RPMI8226 (cell line): ENCODE results near the gene MAP1LC3B2.

Experiments used
- DNase-seq: peaks from one replicate; pipeline ENCODE4 v3.0.0-alpha.2; 2015

MAP1LC3B2 gene

GRCh38 chr12:116559162-116559935 is at the start of gene MAP1LC3B2:
TSS of gene MAP1LC3B2 (plus strand) at chr12:116559381. CDS start at chr12:116575943, 16,562 bp downstream.
- peak; percentile 95 for DNase-seq

GRCh38 chr12:116513944-116514343 is 45.2 kb upstream of the MAP1LC3B2 start:
- DNase-seq, result no peak

DNA sequence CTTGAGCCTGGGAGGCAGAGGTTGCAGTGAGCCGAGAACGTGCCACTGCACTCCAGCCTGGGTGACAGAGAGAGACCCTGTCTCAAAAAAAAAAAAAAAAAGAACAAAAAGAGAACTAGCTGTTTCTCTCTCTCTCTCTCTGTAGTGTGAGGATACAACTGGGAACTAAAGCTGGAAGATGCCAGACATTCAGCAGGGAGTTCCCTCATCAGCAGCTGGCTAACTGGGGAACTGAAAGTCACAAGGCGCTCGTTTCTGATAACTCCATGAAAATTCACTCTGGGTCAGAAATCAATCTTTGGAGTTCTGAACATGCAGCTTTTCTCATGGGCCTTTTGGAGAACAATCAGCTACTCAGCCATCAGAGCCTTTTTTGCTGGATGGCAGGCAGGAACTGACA is 43.5 kb upstream of the MAP1LC3B2 start:
- DNase-seq, result no peak

GRCh38 chr12:116516657-116517056 is 42.5 kb upstream of the MAP1LC3B2 start:
- DNase-seq, result no peak

DNA sequence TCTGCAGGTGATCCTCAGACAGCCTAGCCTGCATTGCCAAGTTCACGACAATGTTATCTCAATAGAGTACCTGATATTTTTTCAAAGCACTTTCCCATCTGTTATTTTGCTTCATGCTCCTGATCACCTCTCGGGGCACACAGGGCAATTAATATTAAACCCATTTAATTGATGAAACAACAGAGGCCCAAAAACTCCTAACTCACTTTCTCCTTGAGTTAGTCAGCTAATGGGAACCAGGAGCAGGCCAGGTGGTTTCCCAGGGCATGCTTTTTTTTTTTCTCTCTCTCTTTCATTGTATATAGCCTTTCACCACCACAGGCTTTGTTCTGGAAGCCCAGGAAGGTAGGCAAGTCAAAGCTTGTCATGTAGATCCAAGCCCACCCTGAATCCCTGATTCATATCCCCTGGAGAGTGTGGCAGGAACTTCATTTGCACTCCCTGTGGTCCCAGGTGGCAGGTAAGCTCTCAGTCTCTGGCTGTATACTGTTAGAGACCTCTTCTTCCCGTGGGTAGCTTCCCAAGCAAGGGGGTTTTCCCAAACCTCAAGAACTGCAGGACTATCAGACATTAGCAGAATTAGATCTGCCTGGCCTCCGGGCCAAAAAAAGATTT is 41.6 kb upstream of the MAP1LC3B2 start:
- no peak for DNase-seq

GRCh38 chr12:116520225-116520760 is 38.9 kb upstream of the MAP1LC3B2 start:
- DNase-seq, result no peak

GRCh38 chr12:116520801-116521471 is 38.2 kb upstream of the MAP1LC3B2 start:
- no peak for DNase-seq

GRCh38 chr12:116524311-116524710 is 34.9 kb upstream of the MAP1LC3B2 start:
- no peak for DNase-seq

DNA sequence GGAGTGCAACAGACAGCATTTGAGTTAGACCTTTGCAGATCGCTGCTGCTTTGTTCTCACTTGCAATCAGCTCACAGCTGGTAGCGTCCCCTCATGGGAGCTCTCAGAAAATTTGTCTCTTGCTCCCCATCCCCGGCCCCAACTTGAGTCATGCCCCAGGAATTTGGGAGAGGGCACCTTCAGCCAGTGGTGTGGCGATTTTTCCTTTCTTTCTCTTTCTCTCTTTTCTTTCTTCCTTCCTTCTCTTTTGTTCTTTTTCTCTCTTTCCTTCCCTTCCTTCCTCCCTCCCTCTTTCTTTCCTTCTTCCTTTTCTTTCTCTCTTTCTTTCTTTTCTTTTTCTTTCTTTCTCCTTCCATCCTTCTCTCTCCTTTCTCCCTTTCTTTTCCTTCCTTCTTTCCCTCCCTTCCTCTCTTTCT is 34.2 kb upstream of the MAP1LC3B2 start:
- DNase-seq, result no peak

- DNase-seq, result no peak
Measured at GRCh38 chr12:116525418-116526001, 33.7 kb upstream of the MAP1LC3B2 start.

- no peak for DNase-seq
Measured at GRCh38 chr12:116528065-116528464, 31.1 kb upstream of the MAP1LC3B2 start.

GRCh38 chr12:116528498-116528897 is 30.7 kb upstream of the MAP1LC3B2 start:
- DNase-seq, result no peak

DNA sequence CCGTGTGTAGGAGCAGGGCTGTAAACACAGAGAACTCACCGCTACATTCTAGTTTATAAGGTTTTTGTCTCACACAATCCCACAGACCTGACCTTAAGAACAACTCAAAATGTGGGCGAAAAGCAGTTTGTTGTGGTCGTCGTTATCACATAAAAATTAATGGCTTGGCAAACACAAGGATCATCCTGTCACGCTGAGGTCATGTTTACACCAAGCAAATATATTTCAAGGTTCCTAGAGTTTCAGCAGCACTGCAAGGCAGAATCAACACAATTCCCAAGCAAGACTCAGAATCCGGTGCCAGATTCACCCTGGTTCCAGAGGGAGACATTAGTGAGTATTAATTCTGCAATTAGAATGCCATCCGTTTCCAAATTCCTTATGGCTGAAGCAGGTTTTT is 30.1 kb upstream of the MAP1LC3B2 start:
- no peak for DNase-seq

GRCh38 chr12:116529686-116530085 is 29.5 kb upstream of the MAP1LC3B2 start:
- no peak for DNase-seq

DNA sequence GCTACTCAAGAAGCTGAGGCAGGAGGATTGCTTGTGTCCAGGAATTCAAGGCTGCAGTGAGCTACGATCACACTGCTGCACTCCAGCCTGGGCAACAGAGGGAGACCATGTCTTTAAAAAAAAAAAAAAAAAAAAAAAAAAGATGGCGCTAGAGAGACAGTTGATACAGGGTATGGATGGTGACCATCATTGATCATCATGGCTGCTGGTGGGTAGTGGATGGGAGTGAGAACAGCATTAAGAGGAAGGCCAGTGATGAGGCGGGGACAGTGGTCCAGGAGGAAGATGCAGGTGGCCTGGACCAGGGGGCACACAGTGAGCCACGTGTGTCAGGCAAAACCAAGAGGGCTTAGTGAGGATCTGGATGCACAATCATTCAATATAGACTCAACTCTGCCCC is 26.8 kb upstream of the MAP1LC3B2 start:
- DNase-seq, result no peak

GRCh38 chr12:116532986-116533342 is 26.2 kb upstream of the MAP1LC3B2 start:
- DNase-seq, result no peak

GRCh38 chr12:116533343-116534251 is 25.6 kb upstream of the MAP1LC3B2 start:
- DNase-seq, result peak; percentile 83

DNA sequence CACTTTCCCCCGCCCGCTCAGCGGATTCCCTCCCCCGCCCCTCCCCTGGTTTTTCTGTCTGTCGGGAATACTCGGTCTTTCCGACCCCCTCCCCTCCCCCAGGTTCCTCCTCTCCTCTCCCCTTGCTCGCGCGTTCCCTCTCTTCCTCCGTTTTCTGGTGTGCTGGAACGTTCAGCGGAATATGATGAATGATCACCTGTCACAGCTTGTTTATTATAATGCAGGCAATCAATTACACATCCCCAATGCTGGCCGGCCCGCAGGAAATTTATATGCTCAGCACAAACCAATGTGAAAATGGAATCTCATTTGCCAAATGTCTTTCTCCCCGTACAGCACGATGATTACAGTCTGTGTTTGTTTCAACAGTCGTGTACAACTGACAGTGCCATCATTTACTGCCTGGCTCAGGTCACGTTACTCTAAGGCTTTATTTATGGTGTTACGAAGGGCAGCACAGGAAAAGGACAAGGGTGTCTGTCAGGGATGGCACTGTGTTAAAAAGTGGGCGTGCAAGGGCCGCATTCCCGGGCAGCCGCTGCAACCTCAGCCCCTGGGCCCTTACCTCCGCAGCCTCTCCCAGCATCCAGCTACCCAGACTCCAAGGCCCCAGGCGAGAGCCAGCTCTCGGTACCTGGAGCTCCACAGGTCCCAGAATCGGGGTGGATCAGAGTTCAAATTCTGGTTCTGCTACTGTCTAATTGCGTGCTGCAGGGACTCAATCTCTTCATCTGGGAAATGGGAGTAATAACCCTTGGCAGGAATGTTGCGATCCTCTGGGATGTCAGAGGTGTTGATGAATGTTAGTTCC is 24.7 kb upstream of the MAP1LC3B2 start:
- peak; percentile 10 for DNase-seq

- DNase-seq, result no peak
Measured at GRCh38 chr12:116535241-116535640, 23.9 kb upstream of the MAP1LC3B2 start.

DNA sequence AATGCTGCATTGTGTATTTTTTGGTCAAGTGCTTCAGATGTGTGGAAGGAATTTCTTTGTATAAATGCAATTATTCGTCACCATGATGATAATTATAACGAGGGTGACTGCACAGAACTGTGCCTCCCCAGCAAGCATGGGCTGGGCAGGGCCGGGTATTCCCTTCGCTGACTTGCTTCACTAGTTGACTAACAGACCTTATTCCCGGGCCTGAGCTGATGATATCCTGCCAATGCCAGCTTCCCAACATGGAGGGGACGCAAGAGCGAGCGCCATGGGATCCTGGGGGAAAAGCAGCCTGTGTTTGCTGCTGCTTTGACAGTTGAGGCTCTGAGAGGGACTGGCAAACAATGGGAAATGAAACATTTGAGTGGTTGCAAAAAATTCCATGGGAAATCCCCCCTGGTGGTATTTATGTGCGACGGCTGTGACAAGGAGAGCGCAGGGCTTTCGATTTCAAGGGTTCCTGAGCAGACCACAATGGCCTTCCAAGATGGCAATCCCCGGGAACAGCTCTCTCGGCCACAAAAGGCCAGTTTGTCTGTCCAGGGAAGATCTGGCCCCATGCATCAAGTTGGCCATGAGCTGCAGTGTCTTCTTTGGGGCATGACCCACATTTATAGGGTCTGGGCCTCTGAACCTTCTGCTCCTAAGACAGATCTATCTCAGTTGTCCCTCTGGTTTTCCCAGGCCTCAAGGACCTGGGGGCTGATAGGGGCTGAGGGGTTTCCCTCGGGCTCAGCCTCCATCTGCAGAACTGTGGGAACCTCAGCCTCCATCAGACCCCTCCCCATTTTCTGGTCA is 21.9 kb upstream of the MAP1LC3B2 start:
- DNase-seq, result peak; percentile 10
